Stimulated activated CD8-positive, alpha-beta memory T cell treated with anti-CD3 and anti-CD28 coated beads, Interleukin-7, amount 100 ng/mL, for 1 hour (primary cell): ENCODE measurements around the gene QRICH2.
"Not testable (repeated sequence)": the region's sequence is repeated elsewhere in the genome, so short reads cannot be mapped to it uniquely, and the experiment has no call there.

Experiments
- DNase-seq, 2 donors: peaks; one replicate each; pipeline ENCODE4 v3.0.0-alpha.2; 2020; ENCODE audit warnings: low read depth in 2 of 2

The QRICH2 gene

GRCh38 chr17:76266244-76266938 is 41.7 kb downstream of the QRICH2 start:
- DNase-seq: no peak

DNA sequence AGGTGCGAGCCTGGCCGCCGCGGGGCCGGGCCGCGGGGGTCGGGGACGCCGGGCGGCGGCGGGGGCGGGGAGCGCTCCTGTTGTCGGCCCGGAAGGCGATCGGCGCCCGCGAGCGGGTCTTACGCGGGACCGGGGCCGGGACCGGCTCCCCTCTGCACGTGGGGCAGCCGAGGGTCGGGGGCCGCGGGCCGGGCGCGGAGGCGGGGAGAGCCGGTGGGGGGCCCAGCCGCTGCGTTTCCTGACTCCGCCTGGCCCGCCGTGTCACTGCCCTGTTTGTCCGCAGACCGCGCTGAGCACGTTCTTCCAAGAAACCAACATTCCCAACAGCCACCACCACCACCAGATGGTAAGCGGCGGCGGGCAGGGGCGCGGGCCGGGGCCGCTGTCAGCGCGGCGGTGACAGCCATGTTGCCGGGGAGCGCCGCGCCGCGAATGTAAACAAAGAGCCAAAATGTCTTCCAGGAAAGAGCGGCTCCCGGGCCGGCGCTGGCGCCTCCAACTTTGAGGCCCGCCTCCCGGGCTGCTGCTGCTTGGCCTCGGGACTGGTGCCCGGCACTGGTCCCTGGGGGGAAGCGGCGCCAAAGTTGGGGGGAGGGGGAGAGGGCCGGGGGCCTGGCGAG is 42.3 kb downstream of the QRICH2 start:
- peak in 1 of 2 donors; percentile 37 for DNase-seq

DNA sequence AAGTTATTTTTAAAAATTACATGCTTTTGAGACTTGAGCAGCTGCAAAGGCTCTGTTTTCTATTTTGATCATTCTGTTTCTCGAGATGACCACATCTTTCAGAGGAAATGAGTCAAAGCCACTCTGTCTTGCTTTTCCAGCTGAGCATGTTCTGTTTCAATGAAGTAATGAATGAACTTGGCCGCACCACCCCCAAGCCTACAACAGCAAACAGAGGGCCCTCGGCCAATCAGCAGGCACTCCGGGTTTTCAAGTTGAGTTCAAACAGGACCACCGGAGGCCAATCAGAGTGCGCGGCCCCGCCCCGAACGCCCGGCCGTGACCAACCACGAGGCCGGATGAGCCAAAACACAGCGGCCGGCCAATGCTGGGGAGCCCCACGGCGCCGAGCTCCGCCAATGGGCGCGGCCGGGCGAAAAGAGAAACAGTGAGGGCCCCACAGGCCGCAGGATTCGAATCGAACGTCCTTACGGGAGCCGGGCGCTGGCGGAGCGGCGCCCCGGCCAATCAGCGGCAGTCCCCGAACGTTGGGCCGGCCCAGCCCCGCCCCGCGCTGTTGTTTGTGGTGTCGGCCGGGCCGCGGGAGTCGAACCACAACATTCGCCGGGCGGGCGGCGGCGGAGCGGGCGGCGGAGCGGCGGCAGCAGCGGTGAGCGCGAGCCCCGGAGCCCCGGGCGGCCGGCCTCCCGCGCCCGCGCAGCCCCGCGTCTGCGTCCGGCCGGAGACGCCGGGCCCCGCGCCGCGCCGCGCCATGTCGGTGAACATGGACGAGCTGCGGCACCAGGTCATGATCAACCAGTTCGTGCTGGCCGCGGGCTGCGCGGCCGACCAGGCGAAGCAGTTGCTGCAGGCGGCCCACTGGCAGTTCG is 43.1 kb downstream of the QRICH2 start, which contains the start of gene UBALD2:
UBALD2 (plus strand) TSS at position 594 of the 869 bp plus-strand sequence; CDS start at position 752, 158 bp downstream.
- peak; percentile 97 to 98 for DNase-seq

- DNase-seq: no peak
These were observed 43.7 kb downstream of the QRICH2 start for GRCh38 chr17:76264425-76264754.

- DNase-seq: no peak
These were observed 44.2 kb downstream of the QRICH2 start for GRCh38 chr17:76263896-76264295.

GRCh38 chr17:76262732-76263344 is 45.2 kb downstream of the QRICH2 start:
- no peak for DNase-seq

DNA sequence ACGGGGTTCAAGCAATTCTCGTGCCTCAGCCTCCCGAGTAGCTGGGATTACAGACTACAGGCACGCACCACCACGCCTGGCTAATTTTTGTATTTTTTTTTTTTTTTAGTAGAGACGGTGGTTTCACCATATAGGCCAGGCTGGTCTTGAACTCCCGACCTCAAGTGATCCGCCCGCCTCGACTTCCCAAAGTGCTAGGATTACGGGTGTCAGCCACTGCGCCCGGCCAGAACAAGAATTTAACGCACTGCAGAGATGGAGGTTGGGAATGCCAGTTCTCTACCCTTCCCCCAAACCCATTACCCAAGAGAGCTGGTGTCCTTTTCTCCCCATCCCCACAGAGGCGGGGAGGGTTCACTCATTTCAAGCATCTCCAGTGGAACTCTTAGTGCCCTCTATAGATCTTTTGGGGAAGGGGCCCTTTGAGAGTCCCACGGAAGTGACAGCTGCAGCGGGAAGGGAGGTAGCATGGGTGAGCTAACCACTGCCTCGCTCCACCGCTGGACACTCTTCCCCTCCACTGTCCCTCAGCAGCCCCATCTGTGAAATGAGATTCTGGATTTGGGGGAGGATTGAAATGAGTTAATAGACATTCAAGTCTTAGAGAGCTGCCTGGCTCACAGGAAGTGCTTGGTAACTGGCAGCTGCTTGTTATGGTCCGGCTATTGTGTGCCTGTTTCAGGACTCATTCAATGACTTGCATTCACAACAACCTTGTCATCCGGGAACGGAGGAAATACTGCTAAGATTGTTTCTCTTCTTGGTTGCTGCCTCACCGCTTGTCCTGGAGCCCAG is 46.5 kb downstream of the QRICH2 start:
- no peak for DNase-seq

DNA sequence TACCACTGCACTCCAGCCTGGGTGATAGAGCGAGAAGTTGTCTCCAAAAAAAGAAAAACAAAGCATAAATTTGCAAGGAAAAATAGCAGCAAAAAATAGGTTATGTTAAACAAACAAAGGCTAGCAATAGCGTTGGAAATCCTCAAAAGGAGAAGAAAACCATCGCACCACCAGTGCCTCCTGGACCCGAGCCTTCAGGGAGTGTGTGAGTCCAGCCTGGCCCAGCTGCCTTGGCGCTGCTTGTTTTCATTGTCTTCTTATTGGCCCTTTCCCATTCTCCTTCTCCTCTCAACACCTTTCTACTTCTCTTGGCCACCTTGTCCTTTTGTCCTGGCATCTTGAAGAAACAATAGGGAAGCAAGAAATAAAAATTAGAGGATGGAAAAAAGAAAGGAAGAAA is 47.4 kb downstream of the QRICH2 start:
- DNase-seq: no peak

- DNase-seq: no peak
These were observed 47.9 kb downstream of the QRICH2 start for GRCh38 chr17:76260220-76260619.

DNA sequence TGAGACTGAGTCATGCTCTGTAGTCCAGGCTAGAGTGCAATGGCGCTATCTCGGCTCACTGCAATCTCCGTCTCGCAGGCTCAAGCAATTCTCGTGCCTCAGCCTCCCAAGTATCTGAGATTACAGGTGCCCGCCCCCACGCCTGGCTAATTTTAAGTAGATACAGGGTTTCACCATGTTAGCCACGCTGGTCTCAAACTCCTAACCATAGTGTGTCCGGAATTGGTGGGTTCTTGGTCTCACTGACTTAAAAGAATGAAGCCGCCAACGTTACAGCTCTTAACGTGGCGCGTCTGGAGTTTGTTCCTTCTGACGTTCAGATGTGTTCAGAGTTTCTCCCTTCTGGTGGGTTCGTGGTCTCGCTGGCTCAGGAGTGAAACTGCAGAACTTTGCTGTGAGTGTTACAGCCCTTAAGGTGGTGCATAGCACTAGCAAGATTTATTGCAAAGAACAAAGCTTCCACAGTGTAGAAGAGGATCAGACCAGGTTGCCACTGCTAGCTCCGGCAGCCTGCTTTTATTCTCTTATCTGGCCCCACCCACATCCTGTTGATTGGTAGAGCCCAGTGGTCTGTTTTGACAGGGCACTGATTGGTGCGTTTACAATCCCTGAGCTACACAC is 51.5 kb downstream of the QRICH2 start:
- DNase-seq: not testable (repeated sequence)

GRCh38 chr17:76255801-76256429 is 52.2 kb downstream of the QRICH2 start:
- no peak for DNase-seq

DNA sequence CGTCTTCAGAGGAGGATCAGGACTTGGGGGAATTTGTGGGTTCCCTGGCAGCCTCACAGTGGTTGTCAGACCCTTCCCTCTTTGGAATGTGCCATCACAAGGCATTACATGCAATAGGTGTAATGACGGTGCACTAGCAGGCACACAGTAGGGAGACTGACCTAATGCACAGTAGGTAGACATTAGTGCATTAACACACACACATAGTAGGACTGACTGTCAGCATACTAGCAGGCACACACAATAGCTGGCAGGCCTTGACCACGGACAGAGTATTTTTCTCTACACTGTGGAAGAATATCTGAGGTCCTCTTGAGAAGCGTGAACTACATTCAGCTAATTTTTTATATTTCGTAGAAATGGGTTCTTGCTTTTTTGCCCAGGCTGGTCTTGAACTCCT is 53.8 kb downstream of the QRICH2 start:
- no peak for DNase-seq

- DNase-seq: no peak
These were observed 54.2 kb downstream of the QRICH2 start for GRCh38 chr17:76253841-76254240.

DNA sequence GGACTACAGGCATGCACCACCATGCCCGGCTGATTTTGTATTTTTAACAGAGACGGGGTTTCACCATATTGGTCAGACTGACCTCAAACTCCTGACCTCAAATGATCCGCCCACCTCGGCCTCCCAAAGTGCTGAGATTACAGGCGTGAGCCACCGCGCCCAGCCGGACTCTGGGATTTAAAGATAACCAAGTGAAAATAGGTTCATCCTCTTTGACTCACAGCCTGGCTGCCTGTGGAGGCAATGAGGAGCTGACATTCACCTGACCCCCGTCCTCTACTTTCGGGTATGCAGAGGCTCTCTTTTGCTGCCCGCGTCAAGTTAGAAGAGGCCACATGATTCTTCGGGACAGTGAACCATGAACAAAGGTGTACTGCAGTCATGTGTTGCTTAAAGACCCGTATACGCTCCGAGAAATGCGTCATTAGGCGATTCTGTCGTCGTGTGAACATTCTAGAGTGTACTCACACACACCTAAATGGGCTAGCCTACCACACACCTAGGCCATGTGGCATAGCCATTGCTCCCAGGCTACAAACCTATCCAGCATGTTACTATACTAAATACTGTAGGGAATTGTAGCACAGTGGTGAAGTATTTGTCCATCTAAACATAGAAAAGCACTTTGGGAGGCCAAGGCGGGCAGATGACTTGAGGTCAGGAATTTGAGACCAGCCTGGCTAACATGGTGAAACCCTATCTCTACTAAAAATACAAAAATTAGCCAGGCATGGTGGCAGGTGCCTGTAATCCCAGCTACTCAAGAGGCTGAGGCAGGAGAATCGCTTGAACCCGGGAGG is 54.9 kb downstream of the QRICH2 start:
- not testable (repeated sequence) for DNase-seq

DNA sequence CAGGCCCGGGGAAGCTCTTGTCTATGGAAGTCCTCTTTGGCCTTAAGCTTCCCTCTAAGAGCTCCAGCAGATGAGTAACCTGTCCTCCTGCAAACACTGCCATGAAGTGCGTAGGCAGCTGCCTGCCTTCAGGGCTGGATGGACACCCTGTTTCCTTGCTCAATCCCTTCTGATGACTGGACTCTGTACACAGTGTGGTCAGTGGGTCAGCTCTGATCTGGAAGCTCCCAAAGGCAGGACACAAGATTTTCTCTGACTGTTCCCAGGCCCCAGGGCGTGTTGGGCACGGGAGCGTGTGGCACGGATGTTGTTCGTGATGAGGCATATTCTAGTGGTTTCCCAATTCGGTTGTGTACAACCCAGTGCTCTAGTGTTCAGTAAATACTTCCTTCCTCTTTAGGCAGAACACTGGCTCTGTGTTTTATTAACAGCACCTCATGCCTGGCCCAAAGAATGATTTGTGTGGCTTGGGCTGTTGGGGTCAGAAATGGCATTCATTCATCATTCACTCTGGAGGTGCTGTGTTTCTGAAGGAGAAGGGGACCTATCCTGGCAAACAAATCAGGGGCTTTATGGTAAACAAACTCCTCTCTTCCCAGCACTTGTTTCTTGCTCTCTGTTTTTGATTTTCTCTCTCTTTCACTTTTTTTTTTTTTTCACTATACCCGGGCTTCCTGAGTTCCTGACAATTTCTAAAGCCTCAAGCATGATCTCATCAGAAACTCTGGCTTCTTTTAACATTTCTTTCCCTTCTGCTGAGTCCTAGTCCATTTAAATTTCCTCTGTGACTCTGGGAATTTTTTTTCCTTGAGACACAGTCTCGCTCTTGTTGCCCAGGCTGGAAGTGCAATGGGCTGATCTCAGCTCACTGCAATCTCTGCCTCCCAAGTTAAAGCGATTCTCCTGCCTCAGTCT is 55.8 kb downstream of the QRICH2 start:
- DNase-seq: no peak

GRCh38 chr17:76251478-76252039 is 56.5 kb downstream of the QRICH2 start:
- DNase-seq: no peak

- no peak for DNase-seq
These were observed 57.9 kb downstream of the QRICH2 start for GRCh38 chr17:76250141-76250540.
